GM12892 (cell line): ENCODE measurements around the gene TMEM242.

ENCODE experiments used
- DNase-seq: peaks from one replicate; pipeline ENCODE4 v3.0.0; 2011; ENCODE audit not compliant: insufficient read length
- FAIRE-seq: peaks from 2 replicates; lab custom pipeline; 2011; peaks lifted over from hg19 to GRCh38; lab: Jason Lieb, UNC
- POLR2A ChIP-seq: IDR thresholded peaks from 2 replicates; pipeline ENCODE4 v1.6.1; 2011; ENCODE audit warnings: low read depth, low read length, control low read depth
- POLR2AphosphoS5 ChIP-seq: IDR thresholded peaks from 2 replicates; pipeline ENCODE4 v1.6.1; 2011; ENCODE audit warnings: low read depth, low read length, control low read depth
- TAF1 ChIP-seq: IDR thresholded peaks from 2 replicates; pipeline ENCODE4 v1.6.1; 2011; ENCODE audit warnings: low read depth, mild to moderate bottlenecking, control low read depth, low read length, borderline replicate concordance

TMEM242 gene

GRCh38 chr6:157284738-157285421, 38.4 kb downstream of the TMEM242 start:
- TF ChIP-seq TAF1 (no peak), POLR2AphosphoS5 (no peak), POLR2A (no peak)
- DNase-seq (no peak), FAIRE-seq (no peak)

GRCh38 chr6:157283900-157284737, 39.2 kb downstream of the TMEM242 start:
- TF ChIP-seq POLR2AphosphoS5 (no peak), POLR2A (no peak), TAF1 (no peak)
- FAIRE-seq (no peak), DNase-seq (no peak)

- FAIRE-seq (no peak), DNase-seq (no peak)
- TF ChIP-seq TAF1: no peak
- TF ChIP-seq POLR2AphosphoS5: no peak
- no peak for TF ChIP-seq POLR2A
These were observed 39.9 kb downstream of the TMEM242 start for GRCh38 chr6:157283330-157283898.

- FAIRE-seq: no peak
- DNase-seq: no peak
- TF ChIP-seq POLR2AphosphoS5: no peak
- no peak for TF ChIP-seq TAF1
- no peak for TF ChIP-seq POLR2A
These were observed 41.0 kb downstream of the TMEM242 start for GRCh38 chr6:157282284-157282683.

- TF ChIP-seq TAF1: no peak
- TF ChIP-seq POLR2A: no peak
- TF ChIP-seq POLR2AphosphoS5: no peak
- FAIRE-seq (no peak), DNase-seq (no peak)
These were observed 41.7 kb downstream of the TMEM242 start for GRCh38 chr6:157281570-157281969.

GRCh38 chr6:157280947-157281346, 42.4 kb downstream of the TMEM242 start:
- FAIRE-seq: no peak
- no peak for DNase-seq

GRCh38 chr6:157280157-157280556, 43.2 kb downstream of the TMEM242 start:
- DNase-seq (no peak), FAIRE-seq (no peak)
- TF ChIP-seq TAF1 (no peak), POLR2AphosphoS5 (no peak), POLR2A (no peak)

More at GRCh38 chr6:157280947-157281346, 42.4 kb downstream of the TMEM242 start:
- no peak for TF ChIP-seq POLR2A
- TF ChIP-seq POLR2AphosphoS5: no peak
- no peak for TF ChIP-seq TAF1

GRCh38 chr6:157278171-157278570, 45.1 kb downstream of the TMEM242 start:
- DNase-seq: no peak
- TF ChIP-seq POLR2AphosphoS5 (no peak), TAF1 (no peak), POLR2A (no peak)
- FAIRE-seq: no peak

- no peak for DNase-seq
- TF ChIP-seq POLR2AphosphoS5: no peak
- TF ChIP-seq TAF1: no peak
- no peak for FAIRE-seq
These were observed 46.6 kb downstream of the TMEM242 start for GRCh38 chr6:157276731-157277130.

- TF ChIP-seq POLR2A (no peak), POLR2AphosphoS5 (no peak)
- no peak for FAIRE-seq
- DNase-seq: no peak
These were observed 47.2 kb downstream of the TMEM242 start for GRCh38 chr6:157276134-157276532.

GRCh38 chr6:157274471-157275226, 48.7 kb downstream of the TMEM242 start:
- TF ChIP-seq POLR2AphosphoS5 (no peak), POLR2A (no peak), TAF1 (no peak)
- DNase-seq (peak; percentile 93), FAIRE-seq (peak; percentile 96)
